ENCODE measurements around the gene RBMS1. TPM values are rescaled to one million over a fixed set of nuclear protein-coding genes. Genes with fewer than 3 reads are reported as not detected.

RBMS1 gene
- total RNA-seq, 1 experiment from 2014 or later = 65.4 TPM

DNA sequence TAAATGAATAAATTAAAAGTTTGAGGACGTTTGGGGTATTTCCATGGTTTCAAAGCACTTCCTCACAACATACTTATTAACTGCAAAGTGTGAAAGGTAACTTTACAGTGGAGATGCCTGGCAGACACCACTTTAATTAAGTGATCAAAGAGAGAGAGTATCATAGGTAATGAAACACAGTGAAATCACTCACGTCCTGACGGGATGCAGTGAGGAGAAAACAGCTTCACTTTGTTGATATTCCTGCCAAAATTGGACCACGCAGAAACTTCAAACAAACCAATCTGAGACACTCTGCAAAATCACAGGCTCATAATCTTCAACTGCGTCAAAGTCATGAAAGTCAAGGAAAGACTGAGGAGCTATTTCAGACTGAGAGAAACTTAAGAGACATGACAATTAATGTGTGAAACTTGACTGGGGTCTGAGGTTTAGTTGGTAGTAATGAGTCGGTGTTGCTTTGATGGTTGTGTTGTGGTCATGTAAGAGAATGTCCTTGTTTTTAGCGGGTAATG lies 227.5 kb downstream of the RBMS1 start:
- H3K9me3 Mint-ChIP-seq (ENCODE audit: unreplicated experiment) = no peaks in the 10 kb centered on the region
- ChIA-PET CTCF (interaction anchor here (0.7 to 2.1 kb wide), 4 partner anchors 9 to 798 kb away, joined by 3 to 9 read pairs (median 4); no protein-coding TSS in a partner anchor), POLR2A (interaction anchor here (1.6 kb wide), 1 partner anchor 8 kb away, joined by 5 read pairs; no protein-coding TSS in a partner anchor)
- TF ChIP-seq, protein P1, sequence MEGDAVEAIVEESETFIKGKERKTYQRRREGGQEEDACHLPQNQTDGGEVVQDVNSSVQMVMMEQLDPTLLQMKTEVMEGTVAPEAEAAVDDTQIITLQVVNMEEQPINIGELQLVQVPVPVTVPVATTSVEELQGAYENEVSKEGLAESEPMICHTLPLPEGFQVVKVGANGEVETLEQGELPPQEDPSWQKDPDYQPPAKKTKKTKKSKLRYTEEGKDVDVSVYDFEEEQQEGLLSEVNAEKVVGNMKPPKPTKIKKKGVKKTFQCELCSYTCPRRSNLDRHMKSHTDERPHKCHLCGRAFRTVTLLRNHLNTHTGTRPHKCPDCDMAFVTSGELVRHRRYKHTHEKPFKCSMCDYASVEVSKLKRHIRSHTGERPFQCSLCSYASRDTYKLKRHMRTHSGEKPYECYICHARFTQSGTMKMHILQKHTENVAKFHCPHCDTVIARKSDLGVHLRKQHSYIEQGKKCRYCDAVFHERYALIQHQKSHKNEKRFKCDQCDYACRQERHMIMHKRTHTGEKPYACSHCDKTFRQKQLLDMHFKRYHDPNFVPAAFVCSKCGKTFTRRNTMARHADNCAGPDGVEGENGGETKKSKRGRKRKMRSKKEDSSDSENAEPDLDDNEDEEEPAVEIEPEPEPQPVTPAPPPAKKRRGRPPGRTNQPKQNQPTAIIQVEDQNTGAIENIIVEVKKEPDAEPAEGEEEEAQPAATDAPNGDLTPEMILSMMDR (IDR thresholded peaks at IDR 0.05; ENCODE audit: unreplicated experiment) = no peak
- intact Hi-C loops (cut with micrococcal nuclease) = no loop called here
- DNase-seq (ENCODE audit: unreplicated experiment) = no peak
- no peak overlapping the region for H3K27ac Mint-ChIP-seq (ENCODE audit: low read depth, unreplicated experiment)
- H3K36me3 Mint-ChIP-seq (ENCODE audit: insufficient read depth, unreplicated experiment) = peaks cover 32% of the 10 kb centered on the region
- no TSS peak for BruUV-seq (replicated peaks)
- no peaks in the 10 kb centered on the region for H3K27me3 Mint-ChIP-seq (ENCODE audit: insufficient read depth, unreplicated experiment)
- H3K4me3 Mint-ChIP-seq (ENCODE audit: unreplicated experiment) = no peak overlapping the region
- no peaks in the 10 kb centered on the region for H3K4me1 Mint-ChIP-seq (ENCODE audit: insufficient read depth, unreplicated experiment)

DNA sequence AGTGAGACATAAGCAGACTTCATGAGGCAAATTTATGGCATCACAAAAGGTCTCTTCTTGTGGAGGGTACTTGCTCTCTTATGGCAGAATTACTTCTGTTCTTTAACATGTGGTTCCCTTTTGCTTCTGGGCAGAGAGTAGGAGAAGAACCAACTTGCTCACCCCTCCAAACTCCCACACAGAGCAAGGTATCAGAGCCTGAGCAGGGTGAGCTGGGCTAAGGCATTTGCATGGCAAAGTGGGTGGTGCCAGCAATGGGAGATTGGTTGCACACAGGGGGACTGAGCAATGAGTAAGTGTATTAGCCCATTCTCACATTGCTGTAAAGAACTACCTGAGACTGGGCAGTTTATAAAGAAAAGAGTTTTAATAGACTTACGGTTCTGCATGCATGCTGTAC lies 229.3 kb downstream of the RBMS1 start:
- BruUV-seq (replicated peaks) = no TSS peak

DNA sequence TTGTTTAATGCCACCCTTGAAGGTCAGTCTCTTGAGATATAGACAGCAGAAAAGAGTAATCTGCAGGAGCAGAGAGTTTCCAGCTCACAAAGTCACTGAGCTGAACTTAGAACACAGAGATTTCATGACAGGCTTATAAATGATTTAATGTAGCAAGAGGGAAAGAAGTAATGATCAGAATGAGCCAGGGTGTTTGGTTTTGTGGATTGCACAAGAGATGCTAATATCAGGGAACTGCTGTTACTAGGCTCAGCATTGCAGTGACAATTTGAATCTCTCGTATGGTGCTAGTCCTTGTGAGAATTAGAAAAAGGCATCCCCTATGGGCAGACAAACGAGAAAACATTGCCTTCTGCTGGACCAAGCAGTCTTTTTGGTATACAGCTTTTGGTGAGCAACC lies 231.9 kb downstream of the RBMS1 start:
- intact Hi-C loops (cut with micrococcal nuclease) = no loop called here
- no peak overlapping the region for H3K27ac Mint-ChIP-seq (ENCODE audit: low read depth, unreplicated experiment)
- H3K4me1 Mint-ChIP-seq (ENCODE audit: insufficient read depth, unreplicated experiment) = peaks cover 7% of the 10 kb centered on the region
- TF ChIP-seq, protein P1 (IDR thresholded peaks at IDR 0.05; ENCODE audit: unreplicated experiment) = no peak
- CTCF ChIA-PET = interaction anchor here (0.8 to 1.1 kb wide), 2 partner anchors 9 to 708 kb away, joined by 3 to 6 read pairs; no protein-coding TSS in a partner anchor
- no peak overlapping the region for H3K4me3 Mint-ChIP-seq (ENCODE audit: unreplicated experiment)
- H3K9me3 Mint-ChIP-seq (ENCODE audit: unreplicated experiment) = peaks cover 7% of the 10 kb centered on the region
- DNase-seq (ENCODE audit: unreplicated experiment) = no peak
- no peaks in the 10 kb centered on the region for H3K36me3 Mint-ChIP-seq (ENCODE audit: insufficient read depth, unreplicated experiment)
- POLR2A ChIA-PET = interaction anchor here (0.6 kb wide), 1 partner anchor 321 kb away, joined by 3 read pairs; no protein-coding TSS in a partner anchor
- H3K27me3 Mint-ChIP-seq (ENCODE audit: insufficient read depth, unreplicated experiment) = no peaks in the 10 kb centered on the region
- no TSS peak for BruUV-seq (replicated peaks)

More for the DNA sequence above, 229.3 kb downstream of the RBMS1 start:
- TF ChIP-seq, protein P1 (IDR thresholded peaks at IDR 0.05; ENCODE audit: unreplicated experiment) = no peak
- Mint-ChIP-seq H3K4me1 (ENCODE audit: insufficient read depth, unreplicated experiment) (no peaks in the 10 kb centered on the region), H3K4me3 (ENCODE audit: unreplicated experiment) (no peak overlapping the region), H3K27me3 (ENCODE audit: insufficient read depth, unreplicated experiment) (no peaks in the 10 kb centered on the region), H3K36me3 (ENCODE audit: insufficient read depth, unreplicated experiment) (peaks cover 14% of the 10 kb centered on the region), H3K9me3 (ENCODE audit: unreplicated experiment) (peaks cover 7% of the 10 kb centered on the region), H3K27ac (ENCODE audit: low read depth, unreplicated experiment) (no peak overlapping the region)
- ChIA-PET CTCF (interaction anchor here (1.5 kb wide), 1 partner anchor 12 kb away, joined by 6 read pairs; no protein-coding TSS in a partner anchor), POLR2A (no interaction called here)
- no peak for DNase-seq (ENCODE audit: unreplicated experiment)
- intact Hi-C loops (cut with micrococcal nuclease) = no loop called here

DNA sequence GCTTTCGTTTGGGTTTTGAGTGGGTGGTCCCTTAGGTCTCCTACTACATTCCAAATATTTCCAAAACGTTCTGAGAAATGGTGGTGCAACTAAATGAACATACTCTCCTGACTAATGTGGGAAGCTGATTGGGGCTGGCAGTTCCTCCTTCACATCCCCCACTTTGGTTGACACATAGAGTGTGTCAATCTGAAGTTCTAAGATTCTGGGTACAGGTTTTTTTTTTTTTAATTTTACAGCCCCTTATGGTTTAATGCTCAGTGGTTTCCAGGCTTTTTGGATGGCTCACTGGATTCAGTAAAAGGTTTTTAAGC lies 235.2 kb downstream of the RBMS1 start:
- Mint-ChIP-seq H3K27me3 (ENCODE audit: insufficient read depth, unreplicated experiment) (no peaks in the 10 kb centered on the region), H3K4me1 (ENCODE audit: insufficient read depth, unreplicated experiment) (peaks cover 12% of the 10 kb centered on the region), H3K9me3 (ENCODE audit: unreplicated experiment) (peaks cover 7% of the 10 kb centered on the region), H3K27ac (ENCODE audit: low read depth, unreplicated experiment) (no peak overlapping the region), H3K4me3 (ENCODE audit: unreplicated experiment) (no peak overlapping the region), H3K36me3 (ENCODE audit: insufficient read depth, unreplicated experiment) (no peaks in the 10 kb centered on the region)
- TF ChIP-seq, protein P1 (IDR thresholded peaks at IDR 0.05; ENCODE audit: unreplicated experiment) = no peak
- intact Hi-C loops (cut with micrococcal nuclease) = no loop called here
- BruUV-seq (replicated peaks) = no TSS peak
- ChIA-PET CTCF (no interaction called here), POLR2A (no interaction called here)
- DNase-seq (ENCODE audit: unreplicated experiment) = no peak
